Endodermal cell (in vitro differentiated cells): ENCODE results near the gene CLDN14. TPM values are rescaled to one million over a fixed set of nuclear protein-coding genes. Genes with fewer than 3 reads are reported as not detected.

ENCODE experiments used
- DNase-seq: peaks from one replicate; pipeline ENCODE4 v3.0.0-alpha.2; 2017
- H3K27ac ChIP-seq: 2 replicates; pipeline ENCODE4 v1.5.1; 2013; ENCODE audit warnings: mild to moderate bottlenecking, low read depth, low read length, moderate library complexity
- H3K27me3 ChIP-seq: 2 replicates; pipeline ENCODE4 v1.6.1; 2013; ENCODE audit warnings: mild to moderate bottlenecking, low read length, moderate library complexity; ENCODE audit not compliant: insufficient read depth, control insufficient read depth, poor library complexity, severe bottlenecking
- H3K36me3 ChIP-seq: 2 replicates; pipeline ENCODE4 v1.7.0; 2013; ENCODE audit warnings: mild to moderate bottlenecking, low read length, moderate library complexity; ENCODE audit not compliant: control insufficient read depth, insufficient read depth
- H3K4me1 ChIP-seq: one replicate; pipeline ENCODE4 v1.7.0; 2013; ENCODE audit warnings: low read length; ENCODE audit not compliant: control insufficient read depth, insufficient read depth
- H3K4me3 ChIP-seq: 2 replicates; pipeline ENCODE4 v1.5.1; 2013; ENCODE audit warnings: mild to moderate bottlenecking, low read length, moderate library complexity
- H3K9ac ChIP-seq: 2 replicates; pipeline ENCODE4 v1.6.1; 2013; ENCODE audit warnings: mild to moderate bottlenecking, low read length, moderate library complexity; ENCODE audit not compliant: poor library complexity, severe bottlenecking; ENCODE audit errors: extremely low read depth
- H3K9me3 ChIP-seq: 2 replicates; pipeline ENCODE4 v1.6.1; 2013; ENCODE audit warnings: mild to moderate bottlenecking, low read length, moderate library complexity; ENCODE audit not compliant: control insufficient read depth
- H3K27ac Mint-ChIP-seq: 2 replicates; pipeline ENCODE4 v1.8.0; 2020; ENCODE audit warnings: mixed read lengths
- H3K27me3 Mint-ChIP-seq: 2 replicates; pipeline ENCODE4 v1.8.0; 2021; ENCODE audit warnings: mild to moderate bottlenecking, mixed read lengths; ENCODE audit not compliant: insufficient read depth
- H3K36me3 Mint-ChIP-seq: 2 replicates; pipeline ENCODE4 v1.8.0; 2020; ENCODE audit warnings: low read depth, mixed read lengths
- H3K4me1 Mint-ChIP-seq: 2 replicates; pipeline ENCODE4 v1.8.0; 2020; ENCODE audit warnings: mixed read lengths
- H3K4me3 Mint-ChIP-seq: 2 replicates; pipeline ENCODE4 v1.8.0; 2020; ENCODE audit warnings: mild to moderate bottlenecking, moderate library complexity, mixed read lengths
- H3K9me3 Mint-ChIP-seq: 2 replicates; pipeline ENCODE4 v1.8.0; 2020; ENCODE audit warnings: mild to moderate bottlenecking, mixed read lengths
- CTCF ChIP-seq: fragments of 200-600 bp; sonication (generic); conservative IDR thresholded peaks from 2 replicates; pipeline ENCODE4 v1.5.0; 2021; ENCODE audit warnings: antibody characterized with exemption, mild to moderate bottlenecking
- WGBS, 2 experiments: methylation state at CpG; one replicate each; pipeline versions ENCODE4 v1.1.5 to v1.1.7; 2013; ENCODE audit warnings: missing lambda C conversion rate in 2 of 2, mixed read lengths in 1 of 2; ENCODE audit not compliant: insufficient coverage in 1 of 2, insufficient read length in 1 of 2; 5-methylcytosine and 5-hydroxymethylcytosine counted together
- total RNA-seq, 2 donors: library from RNA; stranded (reverse); fragmentation: NEBNext Ultra II Directional in 1 of 2; extraction: Animal tissue kit (Norgen Biotek cat#: 25700) in 1 of 2; gene quantifications; 2 replicates in 1 of 2; 3 replicates in 1 of 2; pipeline ENCODE4 v1.2.1, GENCODE V29; 2021

The CLDN14 gene
- total RNA-seq, 2 donors from 2014 or later: not detected

GRCh38 chr21:36446301-36446700 is 33.6 kb downstream of the CLDN14 start:
- no peak overlapping the region for H3K9ac ChIP-seq
- Mint-ChIP-seq H3K27me3 (peaks cover 2% of the 10 kb centered on the region), H3K9me3 (no peaks in the 10 kb centered on the region), H3K36me3 (no peaks in the 10 kb centered on the region), H3K4me3 (no peak overlapping the region), H3K27ac (peak overlapping the region; percentile 22), H3K4me1 (peaks cover 4% of the 10 kb centered on the region)
- DNase-seq: no peak
- H3K36me3 ChIP-seq: no peaks in the 10 kb centered on the region
- no peaks in the 10 kb centered on the region for H3K9me3 ChIP-seq
- 74 to 81% methylated on average over 5 to 10 of the region's 10 CpGs for WGBS, 2 experiments
- H3K27me3 ChIP-seq: no peaks in the 10 kb centered on the region
- H3K4me1 ChIP-seq: no peaks in the 10 kb centered on the region
- no peak for TF ChIP-seq CTCF
- H3K4me3 ChIP-seq: no peak overlapping the region
- no peak overlapping the region for H3K27ac ChIP-seq

GRCh38 chr21:36441715-36442114 is 38.2 kb downstream of the CLDN14 start:
- no peak for DNase-seq
- H3K9me3 Mint-ChIP-seq: no peaks in the 10 kb centered on the region
- no peak overlapping the region for H3K9ac ChIP-seq
- H3K36me3 Mint-ChIP-seq: no peaks in the 10 kb centered on the region
- no peak overlapping the region for H3K27ac Mint-ChIP-seq
- peaks cover 2% of the 10 kb centered on the region for H3K27me3 Mint-ChIP-seq
- no peaks in the 10 kb centered on the region for H3K27me3 ChIP-seq
- no peak for TF ChIP-seq CTCF
- H3K4me3 Mint-ChIP-seq: no peak overlapping the region
- no peaks in the 10 kb centered on the region for H3K4me1 ChIP-seq
- peaks cover 4% of the 10 kb centered on the region for H3K4me1 Mint-ChIP-seq
- H3K4me3 ChIP-seq: no peak overlapping the region
- no peaks in the 10 kb centered on the region for H3K36me3 ChIP-seq
- 88 to 94% methylated on average over 6 of the region's 6 CpGs for WGBS, 2 experiments
- no peak overlapping the region for H3K27ac ChIP-seq
- no peaks in the 10 kb centered on the region for H3K9me3 ChIP-seq

GRCh38 chr21:36437745-36438128 is 42.2 kb downstream of the CLDN14 start:
- no peak for DNase-seq
- no peak for TF ChIP-seq CTCF
- Histone ChIP-seq H3K9me3 (no peaks in the 10 kb centered on the region), H3K4me3 (no peak overlapping the region), H3K9ac (no peak overlapping the region), H3K27me3 (no peaks in the 10 kb centered on the region), H3K4me1 (no peaks in the 10 kb centered on the region), H3K27ac (no peak overlapping the region), H3K36me3 (no peaks in the 10 kb centered on the region)
- no peak overlapping the region for H3K4me3 Mint-ChIP-seq
- 92% methylated on average over 4 to 6 of the region's 6 CpGs for WGBS, 2 experiments
- H3K27me3 Mint-ChIP-seq: no peaks in the 10 kb centered on the region
- H3K4me1 Mint-ChIP-seq: peaks cover 12% of the 10 kb centered on the region
- H3K36me3 Mint-ChIP-seq: no peaks in the 10 kb centered on the region
- no peak overlapping the region for H3K27ac Mint-ChIP-seq
- no peaks in the 10 kb centered on the region for H3K9me3 Mint-ChIP-seq
